T follicular helper cell (primary cell): ENCODE data around the gene NID1.
"Not testable (repeated sequence)": the region's sequence is repeated elsewhere in the genome, so short reads cannot be mapped to it uniquely, and the experiment has no call there.

Source experiments
- DNase-seq: peaks from one replicate; pipeline ENCODE4 v3.0.0-alpha.2; 2020; ENCODE audit warnings: low read depth

Gene NID1

DNA sequence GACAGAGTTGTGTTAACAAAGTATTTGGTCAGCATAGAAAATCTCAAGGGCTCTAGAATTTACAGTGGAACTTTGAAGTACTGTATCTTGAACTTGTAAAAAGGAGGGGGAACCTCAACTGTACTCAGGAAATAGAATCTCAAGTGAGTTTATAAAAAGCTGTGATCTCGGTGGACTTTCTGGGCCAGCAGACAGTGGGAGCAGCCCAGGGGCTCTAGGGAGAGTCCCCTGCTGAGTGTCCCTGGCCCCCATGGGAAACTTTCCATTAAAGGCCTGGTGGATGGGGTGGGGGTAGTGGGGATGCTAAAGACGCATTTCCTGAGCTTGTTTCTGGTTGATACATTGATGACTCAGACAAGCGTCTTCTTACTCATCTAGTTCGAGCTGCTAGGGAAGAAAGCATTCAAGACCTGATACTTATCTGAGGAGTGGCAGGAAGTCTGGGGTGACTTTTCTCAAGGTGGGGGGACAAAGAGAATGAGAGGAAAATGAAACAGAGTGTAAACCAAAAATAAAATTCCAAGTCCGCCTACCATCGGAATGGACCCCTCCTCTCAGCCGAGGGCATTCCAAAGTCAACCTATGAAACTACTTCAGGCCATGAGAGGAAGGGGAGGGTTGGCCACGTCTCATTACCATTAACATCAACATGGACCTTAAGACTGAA is 65.5 kb downstream of the NID1 start:
- DNase-seq: peak; percentile 68

DNA sequence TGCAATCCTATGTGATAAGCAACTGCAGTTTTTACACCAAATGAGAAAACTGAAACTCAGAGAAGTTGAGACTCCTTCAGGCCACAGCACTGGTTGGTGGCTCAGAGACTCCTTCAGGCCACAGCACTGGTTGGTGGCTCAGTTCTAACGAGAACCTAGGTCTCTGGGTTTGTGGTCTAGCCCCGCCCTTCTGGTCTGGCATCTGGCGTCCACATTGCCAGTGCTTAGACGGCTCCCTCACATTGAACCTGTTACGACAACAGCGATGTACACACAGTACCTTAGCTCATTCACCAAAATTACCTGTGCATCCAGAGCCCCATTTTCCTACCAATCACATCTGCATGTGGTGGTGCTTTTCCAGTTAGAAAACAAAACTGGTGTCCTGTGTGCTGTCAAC is 66.1 kb downstream of the NID1 start:
- DNase-seq: peak; percentile 3

- DNase-seq: no peak
These were observed 67.0 kb downstream of the NID1 start for GRCh38 chr1:235997931-235998330.

GRCh38 chr1:235997049-235997448 is 67.8 kb downstream of the NID1 start:
- no peak for DNase-seq

DNA sequence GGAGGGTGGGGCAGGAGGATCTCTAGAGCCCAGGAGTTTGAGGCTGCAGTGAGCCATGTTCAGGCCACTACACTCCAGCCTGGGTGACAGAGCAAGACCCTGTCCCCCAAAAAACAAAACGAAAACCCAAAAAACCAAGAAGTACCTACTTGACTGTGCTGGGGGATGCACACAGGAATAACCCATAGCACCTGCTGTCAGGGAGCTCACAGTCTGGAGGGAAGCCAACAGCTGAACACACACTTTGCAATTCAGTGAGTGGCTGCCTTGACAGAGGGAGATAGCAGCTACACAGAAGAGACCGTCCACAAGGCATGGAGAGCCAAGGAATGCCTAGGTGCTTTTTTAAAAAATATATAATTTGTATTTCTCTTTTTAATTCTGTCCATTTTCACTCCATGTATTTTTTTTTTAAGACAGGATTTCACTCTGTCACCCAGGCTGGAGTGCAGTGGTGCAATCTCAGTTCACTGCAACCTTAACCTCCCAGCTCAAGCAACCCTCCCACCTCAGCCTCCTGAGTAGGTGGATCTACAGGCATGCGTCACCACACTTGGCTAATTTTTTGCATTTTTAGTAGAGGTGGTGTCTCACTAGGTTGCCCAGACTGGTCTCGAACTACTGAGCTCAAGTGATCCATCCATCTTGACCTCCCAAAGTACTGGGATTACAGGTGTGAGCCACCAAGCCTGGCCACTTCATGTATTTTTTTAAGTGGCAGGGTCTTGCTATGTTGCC is 68.7 kb downstream of the NID1 start:
- DNase-seq: no peak

- DNase-seq: no peak
These were observed 69.4 kb downstream of the NID1 start for GRCh38 chr1:235995511-235995910.

GRCh38 chr1:235993652-235994051 is 71.2 kb downstream of the NID1 start:
- no peak for DNase-seq

- DNase-seq: no peak
These were observed 72.0 kb downstream of the NID1 start for GRCh38 chr1:235992868-235993267.

DNA sequence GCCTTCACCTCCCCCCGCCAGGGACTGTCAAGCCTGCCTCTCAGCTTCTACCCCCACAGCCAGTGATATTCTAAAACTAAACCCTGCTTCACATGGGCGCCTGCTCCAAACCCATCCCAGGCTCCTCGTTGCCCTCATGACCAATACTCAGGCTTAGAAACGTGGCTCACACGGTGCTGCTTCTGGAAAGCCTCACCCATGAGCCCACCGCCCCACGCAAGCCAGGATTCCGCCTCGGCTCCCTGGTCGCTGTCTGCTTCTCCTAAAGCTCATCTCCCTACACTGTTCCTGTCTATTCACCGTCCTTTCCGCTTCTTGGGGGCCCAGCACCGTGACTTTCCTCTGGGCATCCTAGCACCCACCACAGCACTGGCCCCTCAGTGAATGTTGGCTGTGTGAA is 72.5 kb downstream of the NID1 start:
- DNase-seq: no peak

GRCh38 chr1:235990330-235990795 is 74.5 kb downstream of the NID1 start:
- no peak for DNase-seq

GRCh38 chr1:235989105-235989504 is 75.8 kb downstream of the NID1 start:
- no peak for DNase-seq

DNA sequence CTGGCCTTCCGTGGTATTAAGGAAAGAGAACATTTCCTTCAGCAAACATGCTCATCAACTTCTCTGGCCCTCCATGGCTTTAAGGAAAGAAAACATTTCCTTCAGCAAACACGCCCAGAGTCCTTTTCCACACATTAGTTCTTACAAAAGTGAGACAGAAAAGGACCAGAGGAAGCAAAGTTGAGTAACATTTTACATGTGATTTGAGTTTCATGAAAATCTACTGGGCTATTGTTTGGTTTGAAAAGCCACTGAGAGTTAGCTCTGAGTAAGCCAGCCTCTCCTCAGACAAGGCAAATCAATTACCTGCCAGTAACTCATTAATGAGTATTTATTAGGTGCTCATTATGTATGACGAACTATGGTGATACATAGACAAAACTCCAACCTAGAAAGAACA is 78.0 kb downstream of the NID1 start:
- no peak for DNase-seq

DNA sequence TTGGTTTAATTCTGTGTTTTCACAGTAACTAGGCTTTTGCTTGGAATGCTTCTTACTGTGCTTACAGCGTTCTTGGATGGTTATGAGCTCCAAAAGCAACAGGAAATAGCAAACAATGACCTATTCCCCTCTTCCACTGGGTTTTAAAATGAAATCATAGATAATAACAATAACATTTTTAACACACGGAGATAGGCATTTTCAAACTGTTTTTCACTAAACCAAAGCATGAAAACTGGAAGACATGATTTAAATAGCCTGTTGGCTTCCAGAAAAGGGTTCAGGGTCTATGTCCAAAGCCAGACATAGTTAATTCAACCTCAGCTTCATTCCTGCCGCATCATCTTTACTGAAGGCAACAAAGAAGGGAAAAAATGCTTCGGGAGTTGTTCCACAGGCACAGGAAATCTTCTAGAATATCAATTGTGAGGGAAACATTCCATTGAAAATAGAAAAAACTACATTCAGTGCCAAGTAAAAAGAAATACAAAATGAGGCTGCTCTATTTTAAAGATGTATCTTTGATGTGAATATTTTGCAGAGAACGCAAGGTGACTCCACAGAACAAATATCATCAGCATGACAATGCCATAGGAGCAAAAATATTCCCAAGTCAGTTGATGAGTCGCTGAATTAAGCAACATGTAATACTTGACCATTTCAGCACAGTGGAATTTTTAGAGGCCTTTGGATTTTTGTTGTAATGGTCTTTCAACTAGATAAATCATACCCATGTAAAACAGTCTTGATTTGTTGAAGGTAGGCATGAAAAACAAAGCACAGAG is 80.7 kb downstream of the NID1 start:
- no peak for DNase-seq

DNA sequence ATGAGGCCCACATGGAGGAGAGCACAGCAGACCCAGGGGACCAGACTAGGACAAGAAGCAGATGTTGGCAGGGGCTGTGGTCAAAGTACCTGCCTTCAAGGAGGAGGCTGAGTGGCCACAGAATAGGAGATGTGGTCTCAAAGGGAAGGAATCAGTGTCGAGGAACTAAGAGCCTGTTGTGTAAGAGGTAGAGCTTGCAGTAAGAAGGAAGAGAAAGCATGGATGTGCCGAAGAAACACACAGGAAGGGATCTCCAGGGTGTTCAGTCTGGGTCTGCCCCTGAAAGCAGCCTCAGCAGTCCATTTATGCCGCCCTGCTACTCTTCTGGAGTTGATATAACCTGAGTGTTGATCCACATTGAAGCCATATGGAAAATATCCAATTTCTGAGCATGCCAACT is 83.9 kb downstream of the NID1 start:
- no peak for DNase-seq

DNA sequence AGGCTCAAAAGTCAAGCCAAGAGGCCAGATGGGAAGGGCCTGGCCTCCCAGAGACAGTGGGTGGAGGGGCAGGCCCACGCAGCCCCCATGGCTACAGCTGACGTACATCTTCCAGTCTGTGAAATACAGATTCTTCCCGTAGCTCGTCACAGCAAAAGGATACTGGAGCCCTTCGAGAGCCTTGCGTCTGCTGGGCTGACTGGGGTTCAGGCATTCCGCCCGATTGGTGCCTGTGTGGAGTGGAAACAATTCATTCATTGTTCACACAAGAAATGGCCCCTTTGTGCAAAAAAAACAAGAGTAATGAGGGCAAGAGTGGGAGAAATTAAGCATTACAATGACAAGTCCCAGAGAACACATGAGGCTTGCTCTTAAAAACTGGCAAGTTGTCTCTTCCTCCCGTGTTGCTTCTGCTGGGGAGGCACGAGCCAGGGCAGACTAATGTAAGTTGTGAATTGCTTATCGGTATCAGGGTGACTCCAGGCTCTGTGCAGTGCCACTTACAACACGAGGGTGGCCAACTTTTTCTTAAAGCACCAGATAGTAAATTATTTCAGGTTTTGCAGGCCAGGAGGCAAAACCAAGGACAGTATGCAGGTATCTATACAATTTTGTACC is 85.1 kb downstream of the NID1 start:
- no peak for DNase-seq

DNA sequence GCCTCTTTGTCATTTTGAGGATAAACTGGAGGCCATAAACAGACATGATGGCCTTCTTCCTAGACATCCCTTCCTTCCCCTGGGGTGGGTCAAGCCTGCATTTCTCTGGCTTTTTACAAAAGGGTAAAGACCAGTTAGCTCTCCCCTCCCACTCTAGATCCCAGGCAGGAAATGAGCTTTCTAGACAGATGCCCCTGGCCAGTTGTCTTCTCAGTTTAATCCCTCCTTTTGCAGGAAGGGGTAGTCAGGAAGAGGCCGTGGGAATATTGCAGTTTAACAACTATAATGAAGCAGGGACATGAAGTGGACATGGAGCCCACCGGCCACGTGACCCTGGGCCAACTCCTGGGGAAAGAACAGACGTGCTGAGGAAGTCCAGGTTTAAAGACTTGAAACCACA is 85.7 kb downstream of the NID1 start:
- no peak for DNase-seq

GRCh38 chr1:235976490-235976889 is 88.4 kb downstream of the NID1 start:
- DNase-seq: no peak

DNA sequence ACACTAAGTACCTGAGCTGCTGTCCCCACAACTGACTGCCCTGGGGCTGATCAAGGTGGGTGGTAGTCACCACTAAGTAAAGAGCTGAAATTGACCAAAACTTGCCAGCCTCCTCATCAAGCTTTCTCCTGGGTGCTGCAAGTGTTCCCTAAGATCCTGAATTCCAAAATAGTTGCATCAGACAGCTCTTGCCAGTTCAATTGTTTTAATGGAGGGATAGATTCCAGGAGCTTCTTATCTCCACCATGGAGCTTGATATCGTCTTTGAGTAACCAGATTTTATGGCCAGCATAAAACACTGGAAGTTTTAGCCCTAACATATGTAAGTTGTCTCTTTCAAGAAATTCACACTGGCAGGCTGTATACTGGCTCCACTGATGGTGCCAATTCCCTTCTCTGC is 90.3 kb downstream of the NID1 start:
- no peak for DNase-seq

DNA sequence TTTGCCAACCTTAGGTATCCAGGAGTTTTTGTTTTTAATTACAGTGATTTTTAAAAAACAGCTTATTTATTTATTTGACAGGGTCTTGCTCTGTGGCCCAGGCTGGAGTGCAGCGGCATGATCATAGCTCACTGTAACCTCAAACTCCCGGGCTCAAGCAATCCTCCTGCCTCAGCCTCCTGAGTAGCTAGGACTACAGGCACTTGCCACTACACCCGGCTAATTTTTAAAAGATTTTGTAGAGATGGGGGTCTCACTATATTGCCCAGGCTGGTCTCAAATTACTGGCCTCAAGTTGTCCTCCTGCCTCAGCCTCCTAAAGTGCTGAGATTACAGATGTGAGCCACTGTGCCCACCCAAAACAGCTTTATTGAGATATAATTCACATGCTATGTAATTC is 92.2 kb downstream of the NID1 start:
- not testable (repeated sequence) for DNase-seq

DNA sequence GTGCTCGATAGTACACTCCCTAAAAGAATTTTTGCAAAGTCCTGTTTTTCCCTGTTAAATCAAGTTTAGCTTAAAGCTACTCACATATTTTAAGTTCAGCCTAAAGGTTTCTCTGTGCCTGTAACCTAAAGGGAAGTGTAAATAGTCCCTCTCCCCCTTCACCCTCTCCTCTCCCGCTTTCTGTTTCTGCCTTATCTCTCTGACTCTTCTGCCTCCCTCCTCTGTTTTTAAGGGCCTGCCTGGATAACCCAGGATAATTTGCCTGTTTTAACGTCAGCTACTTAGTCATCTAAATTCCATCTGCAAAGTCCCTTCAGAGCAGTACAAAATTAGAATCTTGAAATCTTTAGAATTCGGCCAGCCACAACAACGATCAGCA is 92.6 kb downstream of the NID1 start:
- DNase-seq: no peak

GRCh38 chr1:235971571-235972310 is 93.1 kb downstream of the NID1 start:
- DNase-seq: peak; percentile 75

DNA sequence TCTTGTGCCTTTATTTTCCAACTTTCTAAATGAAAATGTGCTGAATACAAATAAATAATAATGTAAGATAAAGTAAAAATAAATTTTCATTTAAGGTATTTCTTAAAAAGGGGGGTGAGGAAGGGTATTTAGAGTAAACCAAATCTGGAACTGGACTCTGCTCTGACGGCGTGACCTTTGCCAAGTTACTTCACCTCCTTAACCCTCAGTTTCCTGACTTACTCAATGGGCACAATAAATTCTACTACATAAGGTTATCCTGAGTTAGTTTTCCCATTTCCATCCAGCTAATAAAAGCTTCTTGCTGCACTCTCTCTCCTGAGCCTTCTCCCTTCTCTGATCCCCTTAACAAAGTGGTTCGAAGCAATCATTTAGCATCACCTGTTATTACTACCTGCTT is 93.9 kb downstream of the NID1 start:
- DNase-seq: no peak
